WTC11 (cell line): Measurements from ENCODE around the gene AP3D1. TPM values are rescaled to one million over a fixed set of nuclear protein-coding genes. Genes with fewer than 3 reads are reported as not detected.

Experiments
- ATAC-seq: fragments of 200-7000 bp; cut with Tn5 transposase; 2 replicates; pipeline ENCODE4 v1.10.0; 2021; ENCODE audit warnings: mild to moderate bottlenecking, moderate library complexity
- CTCF ChIA-PET: fragments of 300-600 bp; sonication (Branson Sonifier 250); formaldehyde crosslinking; loops from one replicate; lab custom pipeline; 2021; ENCODE audit warnings: antibody characterized with exemption; lab: Charles Lee
- POLR2A ChIA-PET: fragments of 350-600 bp; sonication (Branson Sonifier 250); formaldehyde crosslinking; loops from one replicate; lab custom pipeline; 2021; ENCODE audit warnings: antibody characterized with exemption; lab: Charles Lee
- DNase-seq: peaks from one replicate; pipeline ENCODE4 v3.0.0; 2021; ENCODE audit warnings: low spot score
- H3K27ac Mint-ChIP-seq: 2 replicates; pipeline ENCODE4 v1.8.0; 2021; ENCODE audit warnings: mixed read lengths
- H3K27me3 Mint-ChIP-seq: 2 replicates; pipeline ENCODE4 v1.8.0; 2021; ENCODE audit warnings: low read depth, mild to moderate bottlenecking, moderate library complexity, mixed read lengths
- H3K36me3 Mint-ChIP-seq: 2 replicates; pipeline ENCODE4 v1.8.0; 2021; ENCODE audit warnings: mixed read lengths
- H3K4me1 Mint-ChIP-seq: 2 replicates; pipeline ENCODE4 v1.8.0; 2022; ENCODE audit warnings: mixed read lengths
- H3K4me3 Mint-ChIP-seq: 2 replicates; pipeline ENCODE4 v1.8.0; 2021; ENCODE audit warnings: mild to moderate bottlenecking, moderate library complexity, mixed read lengths
- H3K9me3 Mint-ChIP-seq: 2 replicates; pipeline ENCODE4 v1.8.0; 2021; ENCODE audit warnings: mixed read lengths
- EMX1 ChIP-seq: fragments of 250-450 bp; sonication (Bioruptor Pico); IDR thresholded peaks from 2 replicates; pipeline ENCODE4 v1.8.0; 2021; ENCODE audit warnings: mild to moderate bottlenecking
- ETV6 ChIP-seq: sonication (generic); formaldehyde crosslinking; IDR thresholded peaks from 2 replicates; pipeline ENCODE4 v1.8.1; 2022; ENCODE audit warnings: mild to moderate bottlenecking, missing genetic modification reagents
- FOXJ3 ChIP-seq: sonication (generic); formaldehyde crosslinking; IDR thresholded peaks from 2 replicates; pipeline ENCODE4 v1.9.0; 2021; ENCODE audit warnings: missing genetic modification reagents, mild to moderate bottlenecking, borderline replicate concordance
- HMGXB4 ChIP-seq: sonication (generic); formaldehyde crosslinking; IDR thresholded peaks from 2 replicates; pipeline ENCODE4 v1.8.1; 2023; ENCODE audit warnings: mild to moderate bottlenecking, moderate library complexity, missing genetic modification reagents
- JUN ChIP-seq: sonication (generic); formaldehyde crosslinking; IDR thresholded peaks from 2 replicates; pipeline ENCODE4 v1.8.0; 2023; ENCODE audit warnings: mild to moderate bottlenecking, missing genetic modification reagents
- NFATC4 ChIP-seq: fragments of 250-450 bp; sonication (Bioruptor Pico); IDR thresholded peaks from 2 replicates; pipeline ENCODE4 v1.9.0; 2021; ENCODE audit warnings: mild to moderate bottlenecking
- NR1H2 ChIP-seq: sonication (generic); formaldehyde crosslinking; IDR thresholded peaks from 2 replicates; pipeline ENCODE4 v1.9.0; 2021; ENCODE audit warnings: mild to moderate bottlenecking, moderate library complexity, missing genetic modification reagents
- NR2C2 ChIP-seq: sonication (generic); formaldehyde crosslinking; IDR thresholded peaks from 2 replicates; pipeline ENCODE4 v1.8.0; 2022; ENCODE audit warnings: mild to moderate bottlenecking, missing genetic modification reagents
- OVOL2 ChIP-seq: fragments of 250-450 bp; sonication (Bioruptor Pico); IDR thresholded peaks from 2 replicates; pipeline ENCODE4 v1.9.0; 2021; ENCODE audit warnings: mild to moderate bottlenecking, borderline replicate concordance
- TEAD4 ChIP-seq: sonication (generic); formaldehyde crosslinking; IDR thresholded peaks from 2 replicates; pipeline ENCODE4 v1.8.0; 2022; ENCODE audit warnings: mild to moderate bottlenecking, missing genetic modification reagents
- TP53 ChIP-seq: sonication (generic); formaldehyde crosslinking; IDR thresholded peaks from 2 replicates; pipeline ENCODE4 v1.8.1; 2023; ENCODE audit warnings: mild to moderate bottlenecking, missing genetic modification reagents
- ZNF232 ChIP-seq: sonication (generic); formaldehyde crosslinking; IDR thresholded peaks from 2 replicates; pipeline ENCODE4 v1.8.0; 2022; ENCODE audit warnings: mild to moderate bottlenecking, missing genetic modification reagents
- ZNF263 ChIP-seq: sonication (generic); formaldehyde crosslinking; IDR thresholded peaks from 2 replicates; pipeline ENCODE4 v1.8.1; 2022; ENCODE audit warnings: low read depth, mild to moderate bottlenecking, moderate library complexity, missing genetic modification reagents
- ZNF396 ChIP-seq: fragments of 250-450 bp; sonication (Bioruptor Pico); IDR thresholded peaks from 2 replicates; pipeline ENCODE4 v1.8.0; 2021; ENCODE audit warnings: mild to moderate bottlenecking, moderate library complexity, borderline replicate concordance
- ZNF416 ChIP-seq: fragments of 250-450 bp; sonication (Bioruptor Pico); IDR thresholded peaks from 2 replicates; pipeline ENCODE4 v1.9.0; 2021; ENCODE audit warnings: mild to moderate bottlenecking, inconsistent platforms
- ZSCAN18 ChIP-seq: fragments of 250-450 bp; sonication (Bioruptor Pico); IDR thresholded peaks from 2 replicates; pipeline ENCODE4 v2.1.2; 2022; ENCODE audit warnings: mild to moderate bottlenecking, moderate library complexity
- total RNA-seq: library from RNA; stranded (reverse); gene quantifications from 3 replicates; pipeline ENCODE4 v1.2.3, GENCODE V29; 2021
- TF ChIP-seq, protein P1 (sequence below): sonication (generic); formaldehyde crosslinking; IDR thresholded peaks from 2 replicates; pipeline ENCODE4 v1.8.0; 2023; ENCODE audit warnings: missing genetic modification reagents
- TF ChIP-seq, protein P2 (sequence below): sonication (generic); formaldehyde crosslinking; IDR thresholded peaks from 2 replicates; pipeline ENCODE4 v1.8.1; 2022; ENCODE audit warnings: mild to moderate bottlenecking, moderate library complexity, missing genetic modification reagents
- TF ChIP-seq, protein P3 (sequence below): sonication (generic); formaldehyde crosslinking; IDR thresholded peaks from 2 replicates; pipeline ENCODE4 v1.8.1; 2022; ENCODE audit warnings: missing genetic modification reagents, borderline replicate concordance

Gene AP3D1
- total RNA-seq, 1 experiment from 2014 or later: 190 TPM

GRCh38 chr19:2114218-2114617, 37.1 kb downstream of the AP3D1 start:
- Mint-ChIP-seq H3K4me3 (no peak overlapping the region), H3K36me3 (peaks cover 54% of the 10 kb centered on the region)

GRCh38 chr19:2113439-2114211, 37.7 kb downstream of the AP3D1 start:
- H3K36me3 Mint-ChIP-seq: peaks cover 54% of the 10 kb centered on the region
- ChIA-PET POLR2A (interaction anchor here (0.5 kb wide), 1 partner anchor 33 kb away, joined by 4 read pairs; no protein-coding TSS in a partner anchor), CTCF (interaction anchor here (0.6 kb wide), 1 partner anchor 42 kb away, joined by 3 read pairs; no protein-coding TSS in a partner anchor)
- DNase-seq (no peak), ATAC-seq (no peak)
- TF ChIP-seq OVOL2 (CRISPR knock-in tag): no peak
- no peak for TF ChIP-seq NFATC4 (CRISPR knock-in tag)
- TF ChIP-seq ETV6 (CRISPR knock-in tag): no peak
- TF ChIP-seq EMX1 (CRISPR knock-in tag): no peak
- TF ChIP-seq ZNF396 (CRISPR knock-in tag): no peak
- no peaks in the 10 kb centered on the region for H3K9me3 Mint-ChIP-seq
- H3K27ac Mint-ChIP-seq: no peak overlapping the region
- H3K4me3 Mint-ChIP-seq: no peak overlapping the region
- no peaks in the 10 kb centered on the region for H3K27me3 Mint-ChIP-seq
- no peaks in the 10 kb centered on the region for H3K4me1 Mint-ChIP-seq

More at GRCh38 chr19:2114218-2114617, 37.1 kb downstream of the AP3D1 start:
- TF ChIP-seq, protein P1, sequence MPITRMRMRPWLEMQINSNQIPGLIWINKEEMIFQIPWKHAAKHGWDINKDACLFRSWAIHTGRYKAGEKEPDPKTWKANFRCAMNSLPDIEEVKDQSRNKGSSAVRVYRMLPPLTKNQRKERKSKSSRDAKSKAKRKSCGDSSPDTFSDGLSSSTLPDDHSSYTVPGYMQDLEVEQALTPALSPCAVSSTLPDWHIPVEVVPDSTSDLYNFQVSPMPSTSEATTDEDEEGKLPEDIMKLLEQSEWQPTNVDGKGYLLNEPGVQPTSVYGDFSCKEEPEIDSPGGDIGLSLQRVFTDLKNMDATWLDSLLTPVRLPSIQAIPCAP (CRISPR knock-in tag): no peak
- TF ChIP-seq FOXJ3 (CRISPR knock-in tag) (no peak), TP53 (no peak), JUN (CRISPR knock-in tag) (no peak)
- DNase-seq: no peak
- no peaks in the 10 kb centered on the region for H3K27me3 Mint-ChIP-seq
- no peaks in the 10 kb centered on the region for H3K4me1 Mint-ChIP-seq
- H3K9me3 Mint-ChIP-seq: no peaks in the 10 kb centered on the region
- no peak for ATAC-seq
- no peak overlapping the region for H3K27ac Mint-ChIP-seq
- ChIA-PET POLR2A (no interaction called here), CTCF (no interaction called here)

- DNase-seq: no peak
- POLR2A ChIA-PET: no interaction called here
- no peak for ATAC-seq
- CTCF ChIA-PET: interaction anchor here (0.6 kb wide), 1 partner anchor 43 kb away, joined by 3 read pairs; no protein-coding TSS in a partner anchor
- no peaks in the 10 kb centered on the region for H3K27me3 Mint-ChIP-seq
- TF ChIP-seq NR1H2 (CRISPR knock-in tag) (no peak), ZNF416 (CRISPR knock-in tag) (no peak), ZNF232 (CRISPR knock-in tag) (no peak), HMGXB4 (no peak), NR2C2 (no peak), ZSCAN18 (CRISPR knock-in tag) (no peak), TEAD4 (CRISPR knock-in tag) (no peak), ZNF263 (CRISPR knock-in tag) (no peak)
- TF ChIP-seq, protein P2, sequence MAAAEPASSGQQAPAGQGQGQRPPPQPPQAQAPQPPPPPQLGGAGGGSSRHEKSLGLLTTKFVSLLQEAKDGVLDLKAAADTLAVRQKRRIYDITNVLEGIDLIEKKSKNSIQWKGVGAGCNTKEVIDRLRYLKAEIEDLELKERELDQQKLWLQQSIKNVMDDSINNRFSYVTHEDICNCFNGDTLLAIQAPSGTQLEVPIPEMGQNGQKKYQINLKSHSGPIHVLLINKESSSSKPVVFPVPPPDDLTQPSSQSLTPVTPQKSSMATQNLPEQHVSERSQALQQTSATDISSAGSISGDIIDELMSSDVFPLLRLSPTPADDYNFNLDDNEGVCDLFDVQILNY: no peak
- TF ChIP-seq, protein P3, sequence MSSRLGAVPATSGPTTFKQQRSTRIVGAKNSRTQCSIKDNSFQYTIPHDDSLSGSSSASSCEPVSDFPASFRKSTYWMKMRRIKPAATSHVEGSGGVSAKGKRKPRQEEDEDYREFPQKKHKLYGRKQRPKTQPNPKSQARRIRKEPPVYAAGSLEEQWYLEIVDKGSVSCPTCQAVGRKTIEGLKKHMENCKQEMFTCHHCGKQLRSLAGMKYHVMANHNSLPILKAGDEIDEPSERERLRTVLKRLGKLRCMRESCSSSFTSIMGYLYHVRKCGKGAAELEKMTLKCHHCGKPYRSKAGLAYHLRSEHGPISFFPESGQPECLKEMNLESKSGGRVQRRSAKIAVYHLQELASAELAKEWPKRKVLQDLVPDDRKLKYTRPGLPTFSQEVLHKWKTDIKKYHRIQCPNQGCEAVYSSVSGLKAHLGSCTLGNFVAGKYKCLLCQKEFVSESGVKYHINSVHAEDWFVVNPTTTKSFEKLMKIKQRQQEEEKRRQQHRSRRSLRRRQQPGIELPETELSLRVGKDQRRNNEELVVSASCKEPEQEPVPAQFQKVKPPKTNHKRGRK (CRISPR knock-in tag): no peak
- no peak overlapping the region for H3K4me3 Mint-ChIP-seq
- no peak overlapping the region for H3K27ac Mint-ChIP-seq
- H3K36me3 Mint-ChIP-seq: peaks cover 54% of the 10 kb centered on the region
- H3K9me3 Mint-ChIP-seq: no peaks in the 10 kb centered on the region
- no peaks in the 10 kb centered on the region for H3K4me1 Mint-ChIP-seq
These were observed 38.6 kb downstream of the AP3D1 start for GRCh38 chr19:2112516-2113320.
